Measurements from ENCODE around the gene PLCXD1.

GRCh38 chrX:317424-318067 is 36.4 kb downstream of the PLCXD1 start:
- no peak for TF ChIP-seq CTCF (IDR thresholded peaks at IDR 0.05; ENCODE audit: insufficient read depth, low read depth, low read length)
- TF ChIP-seq EZH2 (IDR thresholded peaks at IDR 0.05; ENCODE audit: insufficient read depth, low read length) = no peak
